Measurements from ENCODE around the gene OXTR. TPM values are rescaled to one million over a fixed set of nuclear protein-coding genes. Genes with fewer than 3 reads are reported as not detected.
A peak's percentile ranks its signal among the peaks of the same experiment; 100 is the strongest.

OXTR gene
- total RNA-seq, 1 donor from 2014 or later = 0.49 TPM

DNA sequence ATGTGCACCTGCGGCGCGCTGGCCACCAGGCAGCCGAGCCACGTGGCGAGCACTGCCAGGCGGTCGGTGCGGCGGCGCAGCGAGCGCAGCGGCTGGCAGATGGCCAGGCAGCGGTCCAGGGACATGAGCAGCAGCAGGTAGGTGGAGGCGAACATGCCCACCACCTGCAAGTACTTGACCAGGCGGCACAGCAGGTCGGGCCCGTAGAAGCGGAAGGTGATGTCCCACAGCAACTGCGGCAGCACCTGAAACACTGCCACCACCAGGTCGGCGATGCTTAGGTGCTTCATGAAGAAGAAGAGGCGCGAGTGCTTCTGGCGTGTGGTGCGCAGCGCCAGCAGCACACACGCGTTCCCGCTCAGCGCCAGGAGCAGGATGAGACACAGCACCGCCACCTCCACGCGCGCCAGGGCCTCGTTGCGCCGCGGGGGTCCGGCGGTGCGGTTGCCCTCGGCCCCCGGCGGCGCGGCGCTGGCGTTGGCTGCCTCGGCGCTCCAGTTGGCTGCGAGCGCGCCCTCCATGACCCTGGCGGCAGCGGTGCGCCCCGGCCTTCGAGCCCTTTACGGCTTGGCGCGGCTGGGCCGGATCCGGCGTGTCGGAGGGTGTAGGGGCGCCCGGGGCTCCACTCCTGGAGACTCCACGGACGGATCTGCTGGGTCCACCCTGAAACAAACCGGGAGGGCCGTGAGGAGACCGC lies 1.6 kb downstream of the OXTR start:
- peak; percentile 59 for DNase-seq (ENCODE audit: low spot score)

DNA sequence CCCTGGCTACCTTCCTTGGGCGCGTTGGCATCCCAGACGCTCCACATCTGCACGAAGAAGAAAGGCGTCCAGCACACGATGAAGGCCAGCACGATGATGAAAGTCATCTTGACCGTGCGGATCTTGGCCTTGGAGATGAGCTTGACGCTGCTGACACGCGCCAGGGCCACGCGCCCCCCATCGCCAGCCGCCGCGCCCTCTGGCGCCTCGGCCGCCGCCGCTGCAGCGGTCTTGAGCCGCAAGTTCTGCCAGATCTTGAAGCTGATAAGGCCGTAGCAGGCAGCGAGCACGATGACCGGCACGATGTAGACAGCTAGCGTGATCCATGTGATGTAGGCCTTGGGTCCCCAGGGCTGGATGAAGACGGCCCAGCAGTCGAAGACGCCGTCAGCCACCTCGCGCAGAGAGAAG lies 2.2 kb downstream of the OXTR start:
- no peak for DNase-seq (ENCODE audit: low spot score)

DNA sequence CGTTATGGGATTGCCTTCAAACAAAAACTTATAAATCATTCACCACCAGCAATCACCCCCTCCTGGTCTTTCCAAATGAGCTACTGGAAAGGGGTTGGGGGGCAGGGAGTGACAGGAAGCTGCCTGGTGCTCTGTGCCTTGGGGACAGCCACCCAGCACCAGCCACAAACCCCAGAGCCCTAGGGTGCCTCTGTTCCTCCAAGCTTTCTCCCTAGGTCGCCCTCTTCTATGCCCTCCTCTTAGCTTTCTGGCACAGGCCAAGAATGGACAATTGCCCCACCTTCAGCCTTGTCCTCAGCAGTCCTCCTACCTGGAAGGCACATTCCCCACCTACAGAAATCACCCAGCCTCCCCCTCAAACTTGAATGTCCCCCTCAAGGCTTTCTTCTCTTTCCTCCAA lies 3.3 kb downstream of the OXTR start:
- DNase-seq (ENCODE audit: low spot score) = no peak

DNA sequence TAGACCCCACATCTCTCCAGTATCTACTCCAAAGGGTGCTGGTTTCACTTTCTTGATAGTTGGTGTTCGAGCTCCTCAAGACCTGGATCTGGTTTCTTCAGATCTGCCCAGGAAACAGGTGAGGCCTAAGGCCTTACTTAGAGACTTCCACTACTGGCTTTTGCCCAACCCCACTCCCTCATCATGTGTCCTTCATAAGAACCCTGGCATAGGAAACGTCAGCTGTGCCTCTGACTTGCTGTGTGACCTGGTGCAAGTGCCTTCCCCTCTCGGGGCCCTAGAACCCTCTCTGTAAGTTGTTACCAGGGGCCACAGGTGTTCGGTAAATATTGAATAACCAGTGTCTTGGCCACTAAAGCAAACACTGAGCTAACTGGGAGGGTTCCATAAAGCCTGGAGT lies 3.9 kb downstream of the OXTR start:
- no peak for DNase-seq (ENCODE audit: low spot score)

DNA sequence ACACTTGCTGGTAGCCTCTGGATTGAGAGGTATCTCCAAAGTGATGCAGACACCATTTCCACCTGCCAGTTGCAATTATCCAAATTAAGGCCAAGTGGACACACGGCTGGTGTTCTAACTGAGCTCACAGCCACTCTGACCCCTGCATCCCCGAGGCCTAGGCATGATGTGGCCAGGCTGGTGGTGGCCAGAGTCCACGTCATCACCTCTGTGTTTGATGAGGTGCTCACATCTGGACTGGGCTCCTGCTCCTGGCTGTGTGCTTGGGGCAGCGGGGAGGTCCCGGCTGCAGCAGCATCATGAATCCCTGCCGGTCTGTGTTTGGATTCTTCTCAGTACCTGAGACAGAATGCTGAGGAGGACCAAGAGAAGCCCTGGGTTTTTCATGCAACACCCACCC lies 4.9 kb downstream of the OXTR start:
- DNase-seq (ENCODE audit: low spot score) = no peak

DNA sequence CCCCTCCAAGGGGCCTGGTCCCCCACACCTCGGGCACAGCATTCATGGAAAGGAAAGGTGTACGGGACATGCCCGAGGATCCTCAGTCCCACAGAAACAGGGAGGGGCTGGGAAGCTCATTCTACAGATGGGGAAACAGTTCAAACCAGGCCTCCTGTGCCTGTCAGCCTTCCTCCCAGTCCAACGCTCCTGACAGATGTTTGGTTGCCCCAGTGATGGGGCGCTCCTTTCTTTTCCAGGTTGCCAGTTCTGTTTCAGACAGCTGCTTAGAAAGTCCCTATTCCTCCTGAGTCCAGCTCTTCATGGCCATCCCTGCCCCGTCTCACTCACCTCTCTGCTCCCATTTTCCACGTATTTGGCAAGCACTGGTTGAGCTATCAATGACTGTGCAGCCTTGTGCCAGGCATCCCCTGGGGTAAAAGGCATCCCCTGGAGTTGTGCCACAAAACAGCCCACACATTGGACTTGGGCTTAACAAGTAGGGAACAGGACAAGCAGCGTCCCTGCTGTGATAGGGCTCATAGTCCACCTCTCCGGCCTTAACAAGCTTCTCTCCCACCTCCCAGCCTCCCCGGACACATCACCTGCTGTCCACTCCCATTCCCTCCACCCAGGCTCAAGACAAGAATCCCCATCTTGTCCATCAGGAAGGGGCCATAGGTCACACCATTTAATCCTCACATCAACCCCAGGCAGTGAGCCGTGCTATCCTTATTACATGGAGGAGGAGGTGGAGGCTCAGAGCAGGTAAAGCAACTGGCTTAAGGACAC lies 6.6 kb downstream of the OXTR start:
- DNase-seq (ENCODE audit: low spot score) = no peak

DNA sequence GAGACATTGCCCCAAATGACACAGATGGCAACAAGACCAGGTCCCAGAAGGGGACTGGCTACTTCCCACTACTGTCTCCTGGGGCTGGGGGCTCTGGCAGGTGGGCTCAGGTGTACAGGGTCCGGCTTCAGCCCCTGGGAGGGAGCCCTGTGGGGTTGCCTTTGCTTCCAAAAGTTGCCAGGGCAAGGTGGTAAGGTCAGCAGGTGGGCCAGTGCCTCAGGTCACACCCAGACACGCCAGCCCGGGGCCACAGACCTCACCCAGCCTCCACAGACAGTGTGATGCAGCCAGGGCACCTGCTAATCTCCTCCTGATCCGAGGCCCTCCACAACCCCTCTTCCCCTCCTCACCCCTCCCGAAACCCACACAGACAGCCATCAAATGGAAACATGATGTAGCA lies 7.5 kb downstream of the OXTR start:
- DNase-seq (ENCODE audit: low spot score) = no peak

DNA sequence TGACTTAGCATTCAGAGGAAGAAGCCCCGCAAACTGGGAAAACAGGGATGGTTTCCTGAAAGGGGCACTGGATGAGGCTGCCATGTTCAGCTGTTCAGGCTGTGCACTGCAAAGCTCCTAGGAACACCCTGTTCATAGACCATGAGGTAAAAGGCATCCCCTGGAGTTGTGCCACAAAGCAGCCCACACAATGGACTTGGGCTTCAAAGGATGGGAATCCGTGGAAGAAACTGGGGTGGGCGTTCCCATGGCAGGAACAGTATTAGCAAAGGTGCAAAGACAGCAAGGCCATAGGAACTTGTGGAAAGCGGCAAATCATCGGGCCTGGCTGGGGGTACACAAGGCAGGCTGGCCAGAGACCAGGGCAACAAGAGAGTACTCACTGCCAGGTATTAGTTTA lies 8.9 kb downstream of the OXTR start:
- DNase-seq (ENCODE audit: low spot score) = no peak

DNA sequence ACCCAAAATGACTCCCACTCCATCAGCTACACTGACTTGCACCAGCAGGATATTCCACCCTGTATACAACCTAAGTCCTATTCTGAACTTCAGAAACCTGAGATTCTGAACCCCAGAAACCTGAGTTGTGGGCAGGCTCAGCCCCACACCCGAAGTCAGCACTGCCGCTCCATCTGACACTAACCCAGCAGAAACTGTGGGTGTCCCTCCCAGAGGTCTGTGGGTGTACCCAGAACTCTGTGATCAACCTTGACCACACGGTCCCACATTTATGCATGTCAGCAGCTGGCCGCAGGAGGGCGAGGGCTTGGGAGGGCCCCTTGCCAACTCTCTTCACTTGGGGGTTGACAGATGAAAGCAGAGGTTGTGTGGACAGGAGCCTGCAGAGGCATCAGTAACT lies 9.3 kb downstream of the OXTR start:
- no peak for DNase-seq (ENCODE audit: low spot score)

DNA sequence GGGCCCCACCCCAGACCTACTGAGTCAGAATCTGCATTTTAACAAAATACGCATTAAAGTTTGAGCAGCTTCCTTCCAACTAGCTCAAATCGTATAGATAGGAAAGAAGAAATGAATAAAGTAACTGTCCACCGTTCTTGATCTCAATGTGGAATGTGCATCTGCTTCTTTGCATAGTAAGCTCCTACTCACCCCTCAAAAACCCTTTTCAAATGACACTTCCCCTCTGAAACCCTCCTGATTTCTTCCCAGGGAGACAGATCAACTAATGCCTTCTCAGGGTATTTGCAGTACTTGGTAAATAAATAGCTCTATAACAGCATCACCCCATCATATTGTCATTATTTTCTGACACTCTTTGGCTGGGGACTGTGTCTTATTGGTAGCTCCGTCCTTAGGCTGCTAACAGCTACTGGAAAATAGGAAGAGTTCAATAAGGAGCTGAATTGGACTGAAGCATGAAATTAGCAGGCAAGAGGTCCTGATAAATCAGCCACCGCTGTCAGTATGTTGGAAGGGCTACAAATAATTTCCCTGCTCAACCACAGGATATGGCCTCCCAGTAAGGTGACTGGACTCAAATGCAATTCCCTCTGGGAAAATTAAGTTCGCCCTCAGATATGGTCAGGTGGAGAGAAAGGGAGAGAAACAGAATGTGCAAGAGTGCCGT lies 10.2 kb downstream of the OXTR start:
- DNase-seq (ENCODE audit: low spot score) = no peak

DNA sequence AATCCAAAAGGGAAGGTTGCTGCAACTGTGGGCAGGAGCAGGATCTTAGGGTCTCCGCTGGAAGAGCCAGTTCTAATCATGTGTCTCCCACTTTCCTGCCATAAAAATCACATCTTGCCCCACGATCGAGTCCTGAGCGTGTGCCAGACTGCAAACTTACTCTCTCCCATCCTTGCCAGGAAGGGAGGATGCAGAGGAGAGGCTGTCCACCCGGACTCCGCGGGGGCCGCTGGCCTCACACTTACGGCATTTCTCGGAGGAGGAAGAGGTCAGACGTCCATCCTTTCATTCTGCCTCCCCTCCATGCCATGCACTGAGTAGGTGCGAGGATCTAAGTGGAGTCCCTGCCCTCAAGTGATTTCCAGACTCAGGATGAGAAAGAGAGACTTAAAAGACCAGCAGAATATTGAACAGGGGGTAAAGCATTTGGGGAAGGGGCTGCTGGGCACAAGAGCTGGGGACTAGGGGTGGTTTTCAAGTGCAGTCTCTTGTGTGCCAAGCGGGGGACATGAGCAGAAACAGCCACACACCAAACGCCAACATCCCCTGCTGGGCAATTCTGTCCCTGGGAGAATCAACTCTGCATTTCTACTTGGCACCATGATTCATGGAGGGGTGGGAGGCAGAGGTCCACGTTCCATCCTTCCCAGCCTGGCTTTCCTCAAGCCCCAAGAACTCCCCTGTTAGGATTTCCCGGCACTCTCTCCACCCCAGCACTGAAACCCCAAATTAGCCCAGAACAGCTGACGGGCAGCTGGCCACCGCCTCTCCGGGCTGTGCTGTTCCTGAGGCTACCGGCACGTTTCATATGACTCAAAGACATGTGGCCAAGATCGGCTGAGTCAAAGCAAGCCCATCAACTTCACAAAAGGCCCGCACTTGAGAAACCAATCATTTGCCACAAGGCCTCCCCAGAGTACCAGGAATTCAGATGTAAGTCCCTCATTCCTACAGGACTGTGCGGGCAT lies 11.6 kb downstream of the OXTR start:
- no peak for DNase-seq (ENCODE audit: low spot score)

DNA sequence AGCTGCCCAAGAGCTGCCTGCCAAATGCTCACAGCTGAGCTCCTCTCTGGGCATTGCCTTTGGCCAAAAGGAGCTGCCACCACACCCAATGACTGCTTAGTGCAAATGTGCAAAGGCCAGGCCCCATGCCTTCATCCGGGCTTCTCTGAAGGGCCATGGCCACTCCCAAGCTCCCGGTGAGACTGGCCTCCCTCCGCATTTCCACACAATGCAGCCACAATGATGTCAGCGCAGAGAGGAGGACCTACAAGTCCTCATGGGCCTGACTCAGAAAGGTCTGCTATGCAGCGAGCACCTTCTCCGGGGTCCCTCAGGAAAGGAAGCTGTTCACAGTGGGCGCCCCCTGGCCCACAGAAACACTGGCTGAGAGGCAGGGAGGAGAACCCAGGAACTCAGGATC lies 12.7 kb downstream of the OXTR start:
- DNase-seq (ENCODE audit: low spot score) = no peak

DNA sequence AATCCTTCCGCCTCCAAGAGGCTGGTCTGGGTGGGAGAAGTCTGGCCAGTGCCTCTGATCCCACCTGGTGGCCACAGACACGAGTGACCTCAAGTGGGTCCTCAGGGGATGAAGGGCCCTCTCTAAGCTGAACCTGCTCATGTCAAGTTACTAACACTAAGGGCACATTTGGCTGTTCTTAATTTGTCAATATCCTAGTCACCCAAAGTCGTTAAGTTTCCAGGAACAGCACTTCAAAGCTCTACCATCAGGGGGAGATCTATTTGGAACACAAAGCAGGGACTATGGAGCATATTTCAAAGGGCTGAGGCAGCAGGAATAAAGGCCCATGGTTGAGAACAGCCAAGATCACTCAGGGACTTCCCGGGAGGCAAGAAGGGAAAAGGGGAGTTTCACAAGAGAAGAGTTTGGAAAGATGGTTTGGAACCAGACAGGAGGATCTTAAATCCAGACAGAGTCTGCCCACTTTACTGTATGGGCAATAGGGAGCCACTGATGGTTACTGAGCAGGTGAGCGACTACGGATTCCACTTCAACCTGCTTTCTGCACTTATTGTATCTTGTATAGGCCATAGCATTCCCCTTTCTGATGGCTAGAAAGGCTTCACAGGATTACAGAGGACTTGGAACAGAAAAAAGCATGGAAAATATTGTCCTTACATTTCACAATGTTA lies 13.7 kb downstream of the OXTR start:
- no peak for DNase-seq (ENCODE audit: low spot score)

DNA sequence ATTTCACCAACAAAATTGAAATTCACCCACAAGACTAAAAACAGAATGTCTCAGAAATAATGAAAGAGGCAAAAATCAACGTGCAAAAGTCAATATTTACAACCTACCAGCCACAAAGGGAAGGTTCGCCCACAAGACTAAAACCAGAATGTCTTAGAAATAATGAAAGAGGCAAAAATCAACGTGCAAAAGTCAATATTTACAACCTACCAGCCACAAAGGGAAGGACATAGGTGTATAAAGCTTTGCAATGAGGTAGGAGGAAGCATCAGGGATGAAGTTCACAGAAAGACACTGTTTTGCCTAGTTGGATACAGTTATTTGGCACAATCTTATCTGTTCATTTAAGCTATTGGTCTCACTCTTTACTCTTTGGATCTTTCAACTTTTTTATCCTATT lies 14.3 kb downstream of the OXTR start:
- no peak for DNase-seq (ENCODE audit: low spot score)

DNA sequence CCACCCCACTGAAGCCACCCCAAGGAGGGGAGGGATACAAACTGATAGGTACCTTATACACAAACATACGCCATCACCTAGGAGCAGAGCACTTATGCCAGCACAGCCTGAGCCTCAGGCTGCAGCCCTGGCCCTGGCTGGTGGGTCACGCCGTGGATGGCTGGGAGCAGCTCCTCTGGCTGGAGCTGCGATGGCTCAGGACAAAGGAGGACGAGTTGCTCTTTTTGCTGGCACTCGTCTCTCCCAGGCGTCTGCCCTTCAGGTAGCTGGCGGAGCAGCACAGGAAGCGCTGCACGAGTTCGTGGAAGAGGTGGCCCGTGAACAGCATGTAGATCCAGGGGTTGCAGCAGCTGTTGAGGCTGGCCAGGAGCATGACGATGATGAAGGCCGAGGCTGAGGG lies 16.6 kb downstream of the OXTR start:
- DNase-seq (ENCODE audit: low spot score) = no peak

DNA sequence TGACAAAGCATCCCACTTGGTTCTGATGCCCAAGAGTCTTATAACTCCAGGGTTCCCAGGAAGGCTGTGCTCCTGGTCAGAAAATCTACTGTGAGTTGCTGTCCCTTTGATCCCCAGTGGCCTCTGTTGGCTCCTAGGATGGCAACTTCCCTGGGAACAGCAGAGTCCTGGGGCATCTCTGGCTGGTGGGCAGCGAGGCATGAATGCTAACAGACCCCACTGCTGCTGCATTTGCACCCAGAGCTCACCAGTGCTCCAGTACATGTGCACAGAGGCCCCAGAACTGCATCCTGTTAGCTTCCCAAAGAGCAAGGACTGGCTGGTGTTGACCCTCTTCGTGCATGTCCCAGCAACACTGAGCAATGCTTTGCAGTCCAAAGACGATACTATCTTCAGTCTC lies 20.1 kb downstream of the OXTR start:
- no peak for DNase-seq (ENCODE audit: low spot score)

DNA sequence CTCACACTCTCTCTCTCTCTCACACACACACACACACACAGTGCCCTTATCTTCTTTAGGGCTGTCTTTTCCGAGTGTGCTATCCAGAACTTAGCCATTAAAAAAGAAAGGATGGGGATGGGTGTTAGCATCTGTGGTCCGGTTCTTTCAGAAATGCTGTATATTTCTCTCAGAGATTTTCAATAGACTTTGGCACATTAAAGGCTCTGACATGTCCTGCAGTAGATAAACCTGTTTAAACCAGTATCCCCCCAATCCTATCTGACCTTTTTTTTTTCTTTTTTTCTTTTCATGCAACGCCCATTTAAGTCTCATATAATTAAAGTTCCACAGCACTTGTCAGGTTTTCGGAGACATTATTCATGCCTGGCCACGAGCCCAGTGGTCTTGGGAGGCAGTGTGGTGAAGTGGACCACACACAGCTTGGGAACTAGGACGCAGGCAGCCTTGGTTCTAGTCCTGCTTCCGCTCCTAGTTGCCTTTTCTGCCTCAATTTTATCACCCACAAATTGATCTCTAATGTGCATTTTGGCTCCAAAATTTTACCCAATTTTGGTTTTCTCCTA lies 22.6 kb downstream of the OXTR start:
- DNase-seq (ENCODE audit: low spot score) = no peak

DNA sequence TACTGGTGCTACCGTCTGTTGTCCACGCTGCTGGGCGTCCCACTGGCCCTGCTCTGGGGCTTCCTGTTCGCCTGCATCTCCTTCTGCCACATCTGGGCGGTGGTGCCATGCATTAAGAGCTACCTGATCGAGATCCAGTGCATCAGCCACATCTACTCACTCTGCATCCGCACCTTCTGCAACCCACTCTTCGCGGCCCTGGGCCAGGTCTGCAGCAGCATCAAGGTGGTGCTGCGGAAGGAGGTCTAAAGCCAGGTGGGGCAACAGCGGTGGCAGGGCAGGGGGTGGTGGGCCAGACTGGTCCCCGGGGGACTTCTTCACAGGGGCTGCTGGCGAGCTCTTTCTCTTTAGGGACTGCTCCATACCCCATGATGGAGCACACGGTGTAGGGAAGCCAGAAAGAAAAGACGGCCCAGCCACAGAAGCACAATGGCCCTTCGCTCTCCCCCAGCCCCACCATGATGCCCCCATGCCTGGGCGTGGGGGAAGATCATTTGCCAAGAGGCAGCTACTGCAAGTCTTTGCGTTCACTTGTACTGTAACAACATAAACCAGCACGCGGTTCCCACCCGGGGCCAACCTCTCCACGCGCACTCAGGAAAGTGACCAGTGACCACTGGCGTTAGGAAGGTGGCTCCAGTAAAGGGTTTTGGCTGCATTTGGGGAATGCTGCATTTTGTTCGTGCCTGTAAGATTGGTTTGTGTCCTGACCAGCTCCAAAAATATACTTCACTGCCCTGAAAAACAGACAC lies 23.6 kb downstream of the OXTR start:
- DNase-seq (ENCODE audit: low spot score) = no peak

DNA sequence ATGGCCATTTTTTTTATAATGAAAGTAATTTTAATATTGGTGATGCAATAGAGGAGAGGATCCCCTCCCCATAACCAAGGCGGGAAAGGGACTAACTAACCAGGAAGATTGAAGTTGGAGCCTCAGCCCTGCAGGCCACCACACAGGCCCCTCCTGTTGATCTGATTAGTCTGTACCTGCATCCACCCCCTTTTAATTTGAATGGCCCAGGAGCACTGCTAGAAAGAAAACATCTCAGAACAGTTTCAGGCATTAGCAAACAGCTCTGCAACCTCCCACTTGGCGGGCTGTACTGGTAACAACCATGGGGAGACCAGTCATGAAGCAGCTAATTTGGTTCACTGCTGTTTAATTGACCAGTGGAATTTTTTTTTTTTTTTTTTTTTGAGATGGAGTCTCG lies 25.5 kb downstream of the OXTR start:
- no peak for DNase-seq (ENCODE audit: low spot score)

DNA sequence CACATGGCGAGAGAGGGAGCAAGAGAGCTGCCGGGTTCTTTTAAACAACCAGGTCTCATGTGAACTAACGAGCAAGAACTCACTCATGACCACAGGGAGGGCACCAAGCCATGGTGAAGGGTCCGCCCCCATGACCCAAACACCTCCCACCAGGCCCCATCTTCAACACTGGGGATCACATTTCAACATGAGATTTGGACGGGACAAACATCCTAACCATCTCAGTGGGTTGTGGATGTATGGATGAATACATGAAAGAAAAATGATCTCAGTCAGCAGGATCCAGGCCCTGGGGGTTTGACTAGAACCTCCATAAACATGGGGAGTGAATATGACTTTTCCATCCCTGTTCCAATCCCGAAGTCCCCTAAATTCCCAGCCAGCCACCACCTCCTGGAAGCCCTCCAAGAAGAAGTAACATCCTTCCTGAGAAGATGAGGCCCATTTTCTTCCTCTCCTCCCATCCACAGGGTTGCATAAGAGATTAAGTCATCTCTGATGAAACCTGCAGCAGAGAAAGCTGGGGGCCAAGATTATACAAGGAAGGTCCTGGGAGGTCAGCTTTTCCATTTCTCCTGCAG lies 26.3 kb downstream of the OXTR start:
- no peak for DNase-seq (ENCODE audit: low spot score)

Data from ureter (tissue), 1 donor.